ENCODE measurements around the gene CCDC50. TPM values are rescaled to one million over a fixed set of nuclear protein-coding genes. Genes with fewer than 3 reads are reported as not detected.

The CCDC50 gene
- 107 and 116 TPM in 2 replicates for total RNA-seq

DNA sequence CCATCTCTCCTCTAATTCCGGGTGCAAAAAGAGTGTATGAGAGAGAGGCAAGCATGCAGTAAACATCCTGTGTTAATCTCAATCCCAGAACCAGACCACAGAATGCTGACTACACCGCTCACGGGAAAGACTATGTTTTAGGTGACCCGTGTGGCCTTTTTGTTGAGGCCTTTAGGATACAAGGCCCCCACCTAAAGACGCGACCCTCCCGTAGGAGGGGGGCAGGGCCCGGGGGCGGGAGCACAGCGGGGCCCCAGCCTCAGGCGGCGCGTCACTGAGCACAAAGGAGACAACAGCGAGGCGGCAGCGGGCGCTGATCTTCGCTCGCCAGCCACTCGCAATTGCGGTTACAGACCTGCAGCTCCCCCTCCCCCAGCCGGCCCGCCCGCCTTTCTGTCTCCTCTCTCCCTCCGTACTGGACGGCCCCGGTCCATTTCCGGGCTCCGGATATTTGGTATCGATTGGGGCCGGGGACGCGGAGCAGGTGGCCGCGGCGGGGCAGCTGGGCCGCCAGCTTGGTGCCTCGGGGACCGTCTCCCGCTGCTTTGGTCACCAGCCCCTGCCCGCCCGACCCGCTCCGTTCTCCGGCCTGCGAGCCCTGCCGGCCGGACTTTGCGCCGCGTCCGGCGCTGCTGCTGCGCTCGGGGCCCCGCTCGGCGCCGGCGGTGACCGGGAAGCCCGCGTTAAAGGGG is at the start of gene CCDC50:
TSS of gene CCDC50 (plus strand) at position 433 of the 692 bp plus-strand sequence. CDS start 281 bp downstream, outside the sequence.

DNA sequence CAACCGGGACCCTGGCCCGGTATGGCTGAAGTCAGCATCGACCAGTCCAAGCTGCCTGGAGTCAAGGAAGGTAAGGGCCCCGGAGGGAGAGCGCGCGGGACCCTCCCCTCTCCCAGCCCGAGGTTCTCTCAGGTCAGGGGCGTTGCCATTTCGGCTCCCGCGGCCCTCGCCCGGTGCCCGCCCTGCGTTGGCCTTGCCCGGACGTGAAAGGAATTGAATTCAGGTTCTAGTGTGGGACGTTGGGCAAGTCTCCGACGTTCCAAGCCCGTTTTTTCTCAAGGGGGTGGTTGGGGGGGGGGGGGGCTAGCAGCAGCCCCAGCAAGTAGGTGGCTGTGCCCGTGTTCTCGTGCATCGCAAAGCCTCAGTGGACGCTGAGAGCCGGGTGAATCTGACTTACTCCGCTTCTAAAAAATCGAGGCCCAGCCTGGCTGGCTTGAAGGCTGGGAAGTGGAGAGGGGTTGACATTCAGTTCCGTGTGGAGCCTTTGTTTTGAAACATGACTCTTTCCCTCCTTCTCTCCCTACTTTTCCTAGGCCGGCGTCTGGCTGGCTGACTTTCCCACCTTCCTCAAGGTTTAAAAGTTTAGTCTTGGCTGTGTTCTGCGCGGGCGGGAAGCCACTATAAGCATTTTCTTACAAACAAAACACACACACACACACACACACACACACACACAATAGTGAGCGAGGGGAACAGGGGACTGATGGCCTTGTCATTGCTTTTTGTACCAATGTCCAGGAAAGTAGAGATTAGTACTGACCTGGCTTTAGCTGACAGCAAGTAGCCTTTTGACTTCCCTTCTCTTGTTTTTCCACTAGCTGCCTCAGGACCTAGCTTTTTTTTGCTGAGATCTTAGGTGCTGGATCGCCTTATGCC is 698 bp downstream of the CCDC50 start, which contains the start of gene UTS2B:
TSS of gene UTS2B (minus strand) at position 873 of the 876 bp plus-strand sequence. CDS start 48,337 bp downstream, outside the sequence.

Other genes starting within 250 kb of the CCDC50 start
- gene OSTN, start 130.2 kb upstream of the CCDC50 start, total RNA-seq: not detected in 2 replicates
- gene UTS2B, start 1.1 kb downstream of the CCDC50 start, total RNA-seq: 1.7 and 6.7 TPM in 2 replicates
- not detected in 2 replicates for gene PYDC2, start 131.8 kb downstream of the CCDC50 start, total RNA-seq